ENCODE results near the gene PLCG1. TPM values are rescaled to one million over a fixed set of nuclear protein-coding genes. Genes with fewer than 3 reads are reported as not detected.

The PLCG1 gene
- total and polyA plus RNA-seq, 9 of the 15 experiments (the other 6 are each of a cell fraction or from before 2014, with no cell fraction given) = 1.7 to 67.0 (median 34.8) TPM

DNA sequence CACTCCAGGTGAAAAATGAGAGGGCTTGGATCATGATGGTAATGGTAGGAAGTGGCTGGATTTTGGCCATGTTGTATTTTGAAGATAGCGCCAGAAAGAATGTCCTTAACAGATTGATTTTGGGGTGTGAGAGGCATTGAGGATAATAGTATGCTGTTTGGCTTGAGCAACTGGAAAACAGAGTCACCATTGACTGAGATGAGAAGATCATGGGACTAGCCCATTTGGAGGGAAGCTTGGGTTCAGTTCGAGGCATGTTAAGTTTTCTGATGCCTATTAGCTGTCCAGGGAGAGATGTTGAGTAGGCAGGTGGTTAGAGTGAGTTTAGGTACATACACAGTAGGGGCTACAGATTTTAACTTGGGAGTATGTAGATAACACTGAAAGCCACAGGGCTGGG, 23.3 kb downstream of the PLCG1 start (continued):
- TF ChIP-seq, protein P1, sequence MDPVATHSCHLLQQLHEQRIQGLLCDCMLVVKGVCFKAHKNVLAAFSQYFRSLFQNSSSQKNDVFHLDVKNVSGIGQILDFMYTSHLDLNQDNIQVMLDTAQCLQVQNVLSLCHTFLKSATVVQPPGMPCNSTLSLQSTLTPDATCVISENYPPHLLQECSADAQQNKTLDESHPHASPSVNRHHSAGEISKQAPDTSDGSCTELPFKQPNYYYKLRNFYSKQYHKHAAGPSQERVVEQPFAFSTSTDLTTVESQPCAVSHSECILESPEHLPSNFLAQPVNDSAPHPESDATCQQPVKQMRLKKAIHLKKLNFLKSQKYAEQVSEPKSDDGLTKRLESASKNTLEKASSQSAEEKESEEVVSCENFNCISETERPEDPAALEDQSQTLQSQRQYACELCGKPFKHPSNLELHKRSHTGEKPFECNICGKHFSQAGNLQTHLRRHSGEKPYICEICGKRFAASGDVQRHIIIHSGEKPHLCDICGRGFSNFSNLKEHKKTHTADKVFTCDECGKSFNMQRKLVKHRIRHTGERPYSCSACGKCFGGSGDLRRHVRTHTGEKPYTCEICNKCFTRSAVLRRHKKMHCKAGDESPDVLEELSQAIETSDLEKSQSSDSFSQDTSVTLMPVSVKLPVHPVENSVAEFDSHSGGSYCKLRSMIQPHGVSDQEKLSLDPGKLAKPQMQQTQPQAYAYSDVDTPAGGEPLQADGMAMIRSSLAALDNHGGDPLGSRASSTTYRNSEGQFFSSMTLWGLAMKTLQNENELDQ (CRISPR knock-in tag; IDR thresholded peaks at IDR 0.05; ENCODE audit: borderline replicate concordance) = no peak
- TF ChIP-seq, protein P2, sequence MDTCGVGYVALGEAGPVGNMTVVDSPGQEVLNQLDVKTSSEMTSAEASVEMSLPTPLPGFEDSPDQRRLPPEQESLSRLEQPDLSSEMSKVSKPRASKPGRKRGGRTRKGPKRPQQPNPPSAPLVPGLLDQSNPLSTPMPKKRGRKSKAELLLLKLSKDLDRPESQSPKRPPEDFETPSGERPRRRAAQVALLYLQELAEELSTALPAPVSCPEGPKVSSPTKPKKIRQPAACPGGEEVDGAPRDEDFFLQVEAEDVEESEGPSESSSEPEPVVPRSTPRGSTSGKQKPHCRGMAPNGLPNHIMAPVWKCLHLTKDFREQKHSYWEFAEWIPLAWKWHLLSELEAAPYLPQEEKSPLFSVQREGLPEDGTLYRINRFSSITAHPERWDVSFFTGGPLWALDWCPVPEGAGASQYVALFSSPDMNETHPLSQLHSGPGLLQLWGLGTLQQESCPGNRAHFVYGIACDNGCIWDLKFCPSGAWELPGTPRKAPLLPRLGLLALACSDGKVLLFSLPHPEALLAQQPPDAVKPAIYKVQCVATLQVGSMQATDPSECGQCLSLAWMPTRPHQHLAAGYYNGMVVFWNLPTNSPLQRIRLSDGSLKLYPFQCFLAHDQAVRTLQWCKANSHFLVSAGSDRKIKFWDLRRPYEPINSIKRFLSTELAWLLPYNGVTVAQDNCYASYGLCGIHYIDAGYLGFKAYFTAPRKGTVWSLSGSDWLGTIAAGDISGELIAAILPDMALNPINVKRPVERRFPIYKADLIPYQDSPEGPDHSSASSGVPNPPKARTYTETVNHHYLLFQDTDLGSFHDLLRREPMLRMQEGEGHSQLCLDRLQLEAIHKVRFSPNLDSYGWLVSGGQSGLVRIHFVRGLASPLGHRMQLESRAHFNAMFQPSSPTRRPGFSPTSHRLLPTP (IDR thresholded peaks at IDR 0.05; ENCODE audit: borderline replicate concordance, extremely low read depth, insufficient read length) = no peak
- TF ChIP-seq DIDO1 (tag; IDR thresholded peaks at IDR 0.05; ENCODE audit: low read depth) = no peak
- no peak for TF ChIP-seq GTF2A2 (tag; IDR thresholded peaks at IDR 0.05)
- no peak for TF ChIP-seq KLF10 (CRISPR knock-in tag; IDR thresholded peaks at IDR 0.05)

DNA sequence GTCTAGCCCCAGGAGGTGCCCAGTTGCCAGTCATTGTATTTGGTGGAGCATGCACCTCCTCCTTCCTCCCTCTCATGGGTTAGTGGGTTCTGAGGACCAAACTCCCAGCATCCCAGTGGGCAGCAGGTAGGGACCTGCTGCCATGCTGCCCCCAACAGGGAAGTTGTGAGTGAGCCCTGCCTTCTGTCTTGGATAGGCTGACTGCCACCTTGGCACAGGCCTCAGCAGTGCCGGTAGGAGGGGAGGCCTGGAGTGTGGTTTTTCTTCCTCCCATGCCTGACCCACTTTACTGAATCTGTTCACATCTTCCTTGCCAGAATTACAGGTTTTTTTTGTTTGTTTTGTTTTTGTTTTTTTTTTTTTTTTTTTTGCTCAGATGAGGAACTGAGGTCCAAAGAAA, 24.5 kb downstream of the PLCG1 start:
- Histone ChIP-seq H3K4me2 (ENCODE audit: insufficient read depth, low read length) (no peak overlapping the region), H3K9me3 (replicated peaks; ENCODE audit: control insufficient read depth, insufficient read depth, low read depth, low read length) (no peaks in the 10 kb centered on the region), H3K36me3 (ENCODE audit: control insufficient read depth, insufficient read depth, low read length) (peaks cover 60% of the 10 kb centered on the region; the same call in 2 of the 3 replicates), H3K27me3 (ENCODE audit: control insufficient read depth in 2 of 2, insufficient read depth in 2 of 2, low read length in 2 of 2) (no peaks in the 10 kb centered on the region), H4K20me1 (replicated peaks; ENCODE audit: control insufficient read depth, insufficient read depth, low read length) (peaks cover 22% of the 10 kb centered on the region), H3K9me1 (ENCODE audit: control insufficient read depth, insufficient read depth, low read length) (peaks cover 11% of the 10 kb centered on the region), H3K79me2 (ENCODE audit: control insufficient read depth, insufficient read depth, low read length) (no peaks in the 10 kb centered on the region; the same call in 1 of the 3 replicates), H2AFZ (ENCODE audit: low read depth, low read length) (no peak overlapping the region), H3K27ac (ENCODE audit: extremely low read depth, low read depth, low read length) (no peak overlapping the region), H3K9ac (ENCODE audit: insufficient read depth in 1 of 2, low read depth in 2 of 2, low read length in 2 of 2) (no peak overlapping the region), H3K4me1 (replicated peaks in 1 of 2; ENCODE audit: control insufficient read depth in 2 of 2, insufficient read depth in 2 of 2, low read length in 2 of 2) (peaks cover 0 to 11% of the 10 kb centered on the region in 2 experiments; a peak in 3 of 5 replicates), H3K4me3 (no peak overlapping the region)
- FAIRE-seq (no peak), ATAC-seq (no peak), DNase-seq (ENCODE audit: extremely low read depth in 1 of 4, low spot score in 3 of 4) (no peak)
- intact Hi-C loops (cut with micrococcal nuclease) = no loop called here
- WGBS (ENCODE audit: insufficient coverage, low coverage, missing lambda C conversion rate) = 71% methylated on average over 1 of the region's 1 CpG
- POLR2A ChIA-PET = no interaction called here
- BruUV-seq (replicated peaks) = no TSS peak
- CTCF ChIA-PET (ENCODE audit: low intra/inter-chr PET ratio) = no interaction called here
- in situ Hi-C loops (cut with MboI) = no loop called here
- TF ChIP-seq HSF4 (CRISPR knock-in tag; IDR thresholded peaks at IDR 0.05; ENCODE audit: borderline replicate concordance) = no peak
- TF ChIP-seq NUFIP1 (IDR thresholded peaks at IDR 0.05; ENCODE audit: partially characterized antibody) = no peak
- TF ChIP-seq EP300 (IDR thresholded peaks at IDR 0.05; ENCODE audit: low read length) = no peak
- no peak for TF ChIP-seq SMARCA4 (IDR thresholded peaks at IDR 0.05)
- TF ChIP-seq, protein P3, sequence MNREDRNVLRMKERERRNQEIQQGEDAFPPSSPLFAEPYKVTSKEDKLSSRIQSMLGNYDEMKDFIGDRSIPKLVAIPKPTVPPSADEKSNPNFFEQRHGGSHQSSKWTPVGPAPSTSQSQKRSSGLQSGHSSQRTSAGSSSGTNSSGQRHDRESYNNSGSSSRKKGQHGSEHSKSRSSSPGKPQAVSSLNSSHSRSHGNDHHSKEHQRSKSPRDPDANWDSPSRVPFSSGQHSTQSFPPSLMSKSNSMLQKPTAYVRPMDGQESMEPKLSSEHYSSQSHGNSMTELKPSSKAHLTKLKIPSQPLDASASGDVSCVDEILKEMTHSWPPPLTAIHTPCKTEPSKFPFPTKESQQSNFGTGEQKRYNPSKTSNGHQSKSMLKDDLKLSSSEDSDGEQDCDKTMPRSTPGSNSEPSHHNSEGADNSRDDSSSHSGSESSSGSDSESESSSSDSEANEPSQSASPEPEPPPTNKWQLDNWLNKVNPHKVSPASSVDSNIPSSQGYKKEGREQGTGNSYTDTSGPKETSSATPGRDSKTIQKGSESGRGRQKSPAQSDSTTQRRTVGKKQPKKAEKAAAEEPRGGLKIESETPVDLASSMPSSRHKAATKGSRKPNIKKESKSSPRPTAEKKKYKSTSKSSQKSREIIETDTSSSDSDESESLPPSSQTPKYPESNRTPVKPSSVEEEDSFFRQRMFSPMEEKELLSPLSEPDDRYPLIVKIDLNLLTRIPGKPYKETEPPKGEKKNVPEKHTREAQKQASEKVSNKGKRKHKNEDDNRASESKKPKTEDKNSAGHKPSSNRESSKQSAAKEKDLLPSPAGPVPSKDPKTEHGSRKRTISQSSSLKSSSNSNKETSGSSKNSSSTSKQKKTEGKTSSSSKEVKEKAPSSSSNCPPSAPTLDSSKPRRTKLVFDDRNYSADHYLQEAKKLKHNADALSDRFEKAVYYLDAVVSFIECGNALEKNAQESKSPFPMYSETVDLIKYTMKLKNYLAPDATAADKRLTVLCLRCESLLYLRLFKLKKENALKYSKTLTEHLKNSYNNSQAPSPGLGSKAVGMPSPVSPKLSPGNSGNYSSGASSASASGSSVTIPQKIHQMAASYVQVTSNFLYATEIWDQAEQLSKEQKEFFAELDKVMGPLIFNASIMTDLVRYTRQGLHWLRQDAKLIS (CRISPR knock-in tag; IDR thresholded peaks at IDR 0.05) = no peak
- no peak for TF ChIP-seq SOX6 (IDR thresholded peaks at IDR 0.05)
- no peak for TF ChIP-seq CEBPB (tag; IDR thresholded peaks at IDR 0.05)
- no peak for TF ChIP-seq SREBF1 (IDR thresholded peaks at IDR 0.05; ENCODE audit: borderline replicate concordance, low read depth, low read length)
